Measurements from ENCODE around the gene RAB11FIP5.

RAB11FIP5 gene

GRCh38 chr2:73033142-73033765 lies 79.5 kb downstream of the RAB11FIP5 start:
- DNase-seq = peak; percentile 10

GRCh38 chr2:73032702-73033097 lies 80.0 kb downstream of the RAB11FIP5 start:
- peak; percentile 9 for DNase-seq

- no peak for DNase-seq
These were observed 80.7 kb downstream of the RAB11FIP5 start for GRCh38 chr2:73031725-73032701.

GRCh38 chr2:73031095-73031678 lies 81.6 kb downstream of the RAB11FIP5 start:
- no peak for DNase-seq

- DNase-seq = peak; percentile 21
These were observed 83.9 kb downstream of the RAB11FIP5 start for GRCh38 chr2:73028841-73029240.

- no peak for DNase-seq
These were observed 85.4 kb downstream of the RAB11FIP5 start for GRCh38 chr2:73027340-73027739.

GRCh38 chr2:73023497-73023896 lies 89.3 kb downstream of the RAB11FIP5 start:
- DNase-seq = no peak
